ENCODE measurements around the gene DMTF1. TPM values are rescaled to one million over a fixed set of nuclear protein-coding genes. Genes with fewer than 3 reads are reported as not detected.

The DMTF1 gene
- total and polyA plus RNA-seq, 9 of the 15 experiments (the other 6 are each of a cell fraction or from before 2014, with no cell fraction given), result 25.7 to 208 (median 74.7) TPM

GRCh38 chr7:87202705-87203104, 50.5 kb downstream of the DMTF1 start:
- no peak for ATAC-seq
- CTCF ChIA-PET (ENCODE audit: low intra/inter-chr PET ratio), result no interaction called here
- Histone ChIP-seq H3K27me3 (ENCODE audit: control insufficient read depth in 2 of 2, insufficient read depth in 2 of 2, low read length in 2 of 2) (no peaks in the 10 kb centered on the region), H3K27ac (ENCODE audit: extremely low read depth, low read depth, low read length) (no peak overlapping the region), H3K4me2 (ENCODE audit: insufficient read depth, low read length) (no peak overlapping the region), H2AFZ (ENCODE audit: low read depth, low read length) (no peak overlapping the region), H3K36me3 (ENCODE audit: control insufficient read depth, insufficient read depth, low read length) (peaks cover 21% of the 10 kb centered on the region), H3K79me2 (ENCODE audit: control insufficient read depth, insufficient read depth, low read length) (no peaks in the 10 kb centered on the region), H3K4me1 (replicated peaks in 1 of 2; ENCODE audit: control insufficient read depth in 2 of 2, insufficient read depth in 2 of 2, low read length in 2 of 2) (no peaks in the 10 kb centered on the region), H4K20me1 (replicated peaks; ENCODE audit: control insufficient read depth, insufficient read depth, low read length) (no peaks in the 10 kb centered on the region), H3K9ac (ENCODE audit: insufficient read depth in 1 of 2, low read depth in 2 of 2, low read length in 2 of 2) (no peak overlapping the region), H3K9me1 (ENCODE audit: control insufficient read depth, insufficient read depth, low read length) (no peaks in the 10 kb centered on the region), H3K4me3 (no peak overlapping the region), H3K9me3 (replicated peaks; ENCODE audit: control insufficient read depth, insufficient read depth, low read depth, low read length) (peaks cover 8% of the 10 kb centered on the region)
- WGBS (ENCODE audit: insufficient coverage, low coverage, missing lambda C conversion rate), result 92% methylated on average over 2 of the region's 2 CpGs
- no peak for FAIRE-seq
- POLR2A ChIA-PET, result interaction anchor here (2.5 kb wide), 1 partner anchor 9 kb away, joined by 18 read pairs; no protein-coding TSS in a partner anchor
- intact Hi-C loops (cut with micrococcal nuclease) (no loop called here), in situ Hi-C loops (cut with MboI) (no loop called here)
- no TSS peak for BruUV-seq (replicated peaks)
- DNase-seq (ENCODE audit: extremely low read depth in 1 of 4, low spot score in 3 of 4), result no peak
- TF ChIP-seq, protein P1, sequence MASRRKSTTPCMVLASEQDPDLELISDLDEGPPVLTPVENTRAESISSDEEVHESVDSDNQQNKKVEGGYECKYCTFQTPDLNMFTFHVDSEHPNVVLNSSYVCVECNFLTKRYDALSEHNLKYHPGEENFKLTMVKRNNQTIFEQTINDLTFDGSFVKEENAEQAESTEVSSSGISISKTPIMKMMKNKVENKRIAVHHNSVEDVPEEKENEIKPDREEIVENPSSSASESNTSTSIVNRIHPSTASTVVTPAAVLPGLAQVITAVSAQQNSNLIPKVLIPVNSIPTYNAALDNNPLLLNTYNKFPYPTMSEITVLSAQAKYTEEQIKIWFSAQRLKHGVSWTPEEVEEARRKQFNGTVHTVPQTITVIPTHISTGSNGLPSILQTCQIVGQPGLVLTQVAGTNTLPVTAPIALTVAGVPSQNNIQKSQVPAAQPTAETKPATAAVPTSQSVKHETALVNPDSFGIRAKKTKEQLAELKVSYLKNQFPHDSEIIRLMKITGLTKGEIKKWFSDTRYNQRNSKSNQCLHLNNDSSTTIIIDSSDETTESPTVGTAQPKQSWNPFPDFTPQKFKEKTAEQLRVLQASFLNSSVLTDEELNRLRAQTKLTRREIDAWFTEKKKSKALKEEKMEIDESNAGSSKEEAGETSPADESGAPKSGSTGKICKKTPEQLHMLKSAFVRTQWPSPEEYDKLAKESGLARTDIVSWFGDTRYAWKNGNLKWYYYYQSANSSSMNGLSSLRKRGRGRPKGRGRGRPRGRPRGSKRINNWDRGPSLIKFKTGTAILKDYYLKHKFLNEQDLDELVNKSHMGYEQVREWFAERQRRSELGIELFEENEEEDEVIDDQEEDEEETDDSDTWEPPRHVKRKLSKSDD (conservative IDR thresholded peaks at IDR 0.05; ENCODE audit: low read length), result no peak
- TF ChIP-seq ZC3H4 (CRISPR knock-in tag; IDR thresholded peaks at IDR 0.05; ENCODE audit: borderline replicate concordance), result no peak
- no peak for TF ChIP-seq GTF3C2 (IDR thresholded peaks at IDR 0.05; ENCODE audit: borderline replicate concordance, extremely low read depth, insufficient read length)
- TF ChIP-seq ZNF79 (CRISPR knock-in tag; IDR thresholded peaks at IDR 0.05; ENCODE audit: low read depth), result no peak
- TF ChIP-seq NR1H2 (CRISPR knock-in tag; IDR thresholded peaks at IDR 0.05), result no peak
- TF ChIP-seq NFIX (CRISPR knock-in tag; IDR thresholded peaks at IDR 0.05; ENCODE audit: low read depth), result no peak
- TF ChIP-seq, protein P2, sequence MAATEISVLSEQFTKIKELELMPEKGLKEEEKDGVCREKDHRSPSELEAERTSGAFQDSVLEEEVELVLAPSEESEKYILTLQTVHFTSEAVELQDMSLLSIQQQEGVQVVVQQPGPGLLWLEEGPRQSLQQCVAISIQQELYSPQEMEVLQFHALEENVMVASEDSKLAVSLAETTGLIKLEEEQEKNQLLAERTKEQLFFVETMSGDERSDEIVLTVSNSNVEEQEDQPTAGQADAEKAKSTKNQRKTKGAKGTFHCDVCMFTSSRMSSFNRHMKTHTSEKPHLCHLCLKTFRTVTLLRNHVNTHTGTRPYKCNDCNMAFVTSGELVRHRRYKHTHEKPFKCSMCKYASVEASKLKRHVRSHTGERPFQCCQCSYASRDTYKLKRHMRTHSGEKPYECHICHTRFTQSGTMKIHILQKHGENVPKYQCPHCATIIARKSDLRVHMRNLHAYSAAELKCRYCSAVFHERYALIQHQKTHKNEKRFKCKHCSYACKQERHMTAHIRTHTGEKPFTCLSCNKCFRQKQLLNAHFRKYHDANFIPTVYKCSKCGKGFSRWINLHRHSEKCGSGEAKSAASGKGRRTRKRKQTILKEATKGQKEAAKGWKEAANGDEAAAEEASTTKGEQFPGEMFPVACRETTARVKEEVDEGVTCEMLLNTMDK (IDR thresholded peaks at IDR 0.05; ENCODE audit: borderline replicate concordance, insufficient read depth, low read depth, low read length, poor library complexity, severe bottlenecking), result no peak
- TF ChIP-seq ELF2 (CRISPR knock-in tag; IDR thresholded peaks at IDR 0.05), result no peak
- no peak for TF ChIP-seq HDAC1 (IDR thresholded peaks at IDR 0.05)
- no peak for TF ChIP-seq SMARCE1 (IDR thresholded peaks at IDR 0.05)
- no peak for TF ChIP-seq ZNF436 (CRISPR knock-in tag; IDR thresholded peaks at IDR 0.05)
- TF ChIP-seq ELK3 (CRISPR knock-in tag; IDR thresholded peaks at IDR 0.05), result no peak
- no peak for TF ChIP-seq CHD2 (IDR thresholded peaks at IDR 0.05; ENCODE audit: low read depth, low read length)
- TF ChIP-seq TAL1 (IDR thresholded peaks at IDR 0.05), result no peak

All from K562 (cell line).